HG02571 (cell line): Measurements from ENCODE around the gene GLRX.

Experiments used
- ATAC-seq: cut with Tn5 transposase; IDR thresholded peaks from one replicate; pipeline ENCODE4 v1.9.1; 2021; ENCODE audit warnings: mild to moderate bottlenecking, moderate library complexity; ENCODE audit not compliant: unreplicated experiment

GLRX gene

GRCh38 chr5:95822542-95823181 is at the start of gene GLRX:
Gene GLRX, minus strand, starts transcription at chr5:95822726. Its CDS starts 64 bp downstream, at chr5:95822662.
- ATAC-seq: peak; percentile 44

GRCh38 chr5:95871146-95871806 is 48.8 kb upstream of the GLRX start:
- ATAC-seq: no peak

- peak; percentile 56 for ATAC-seq
These were observed 47.7 kb upstream of the GLRX start for GRCh38 chr5:95870105-95870672.

- ATAC-seq: peak; percentile 40
These were observed 46.8 kb upstream of the GLRX start for GRCh38 chr5:95869173-95869855.

GRCh38 chr5:95868136-95868535 is 45.6 kb upstream of the GLRX start:
- no peak for ATAC-seq

- ATAC-seq: no peak
These were observed 44.0 kb upstream of the GLRX start for GRCh38 chr5:95866435-95867040.

GRCh38 chr5:95864944-95865504 is 42.5 kb upstream of the GLRX start:
- ATAC-seq: no peak

GRCh38 chr5:95864456-95864855 is 41.9 kb upstream of the GLRX start:
- no peak for ATAC-seq

- ATAC-seq: no peak
These were observed 40.8 kb upstream of the GLRX start for GRCh38 chr5:95863383-95863757.

GRCh38 chr5:95862671-95863382 is 40.3 kb upstream of the GLRX start:
- no peak for ATAC-seq

- ATAC-seq: no peak
These were observed 39.5 kb upstream of the GLRX start for GRCh38 chr5:95861864-95862561.

- no peak for ATAC-seq
These were observed 38.8 kb upstream of the GLRX start for GRCh38 chr5:95861221-95861863.

GRCh38 chr5:95859661-95860060 is 37.1 kb upstream of the GLRX start:
- ATAC-seq: no peak

GRCh38 chr5:95858661-95859595 is 36.4 kb upstream of the GLRX start:
- ATAC-seq: peak; percentile 81

GRCh38 chr5:95858023-95858461 is 35.5 kb upstream of the GLRX start:
- ATAC-seq: no peak

GRCh38 chr5:95857185-95857945 is 34.8 kb upstream of the GLRX start:
- no peak for ATAC-seq

GRCh38 chr5:95856501-95856981 is 34.0 kb upstream of the GLRX start:
- ATAC-seq: no peak
